Adipocyte (in vitro differentiated cells): ENCODE measurements around the gene VSTM2L.
"Not testable (repeated sequence)": the region's sequence is repeated elsewhere in the genome, so short reads cannot be mapped to it uniquely, and the experiment has no call there.

Source experiments
- DNase-seq: peaks from one replicate; pipeline ENCODE4 v3.0.0-alpha.2; 2015; ENCODE audit warnings: low read depth
- H3K27me3 ChIP-seq: replicated peaks from 2 replicates; pipeline ENCODE4 v1.7.0; 2013; ENCODE audit warnings: mild to moderate bottlenecking, low read length, moderate library complexity; ENCODE audit not compliant: control insufficient read depth, insufficient read depth
- H3K36me3 ChIP-seq: 2 replicates; pipeline ENCODE4 v1.7.0; 2013; ENCODE audit warnings: low read length, mild to moderate bottlenecking, moderate library complexity; ENCODE audit not compliant: control insufficient read depth, insufficient read depth, severe bottlenecking
- H3K4me1 ChIP-seq: 2 replicates; pipeline ENCODE4 v1.7.0; 2013; ENCODE audit warnings: mild to moderate bottlenecking, low read length, moderate library complexity; ENCODE audit not compliant: control insufficient read depth, insufficient read depth
- H3K4me3 ChIP-seq: 2 replicates; pipeline ENCODE4 v1.7.0; 2013; ENCODE audit warnings: mild to moderate bottlenecking, low read length, moderate library complexity
- H3K9ac ChIP-seq: 2 replicates; pipeline ENCODE4 v1.7.0; 2013; ENCODE audit warnings: mild to moderate bottlenecking, low read length, moderate library complexity
- H3K9me3 ChIP-seq: 2 replicates; pipeline ENCODE4 v1.7.0; 2013; ENCODE audit warnings: mild to moderate bottlenecking, low read length, moderate library complexity; ENCODE audit not compliant: control insufficient read depth

Gene VSTM2L

DNA sequence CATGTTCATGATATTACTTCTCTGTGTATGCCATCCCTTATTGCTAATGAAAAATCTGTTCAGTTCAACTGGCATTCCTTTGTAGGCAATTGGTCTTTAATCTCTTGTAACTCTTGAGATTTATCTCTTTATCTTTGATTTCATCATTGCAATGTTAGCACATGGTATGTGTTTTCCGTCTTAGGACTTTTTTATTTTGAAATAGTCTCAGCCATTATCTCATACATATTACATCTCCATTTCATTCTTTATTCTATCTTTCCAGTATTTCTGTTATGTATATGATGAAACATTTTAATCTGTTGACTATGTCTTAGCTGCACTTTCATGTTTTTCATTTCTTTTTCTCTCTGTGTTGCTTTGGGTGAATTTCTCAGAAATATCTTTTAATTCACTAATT is 58.1 kb downstream of the VSTM2L start:
- Histone ChIP-seq H3K27me3 (peaks cover 16% of the 10 kb centered on the region), H3K4me1 (no peaks in the 10 kb centered on the region), H3K9ac (no peak overlapping the region), H3K4me3 (no peak overlapping the region), H3K36me3 (no peaks in the 10 kb centered on the region), H3K9me3 (peaks cover 38% of the 10 kb centered on the region)
- DNase-seq = no peak

DNA sequence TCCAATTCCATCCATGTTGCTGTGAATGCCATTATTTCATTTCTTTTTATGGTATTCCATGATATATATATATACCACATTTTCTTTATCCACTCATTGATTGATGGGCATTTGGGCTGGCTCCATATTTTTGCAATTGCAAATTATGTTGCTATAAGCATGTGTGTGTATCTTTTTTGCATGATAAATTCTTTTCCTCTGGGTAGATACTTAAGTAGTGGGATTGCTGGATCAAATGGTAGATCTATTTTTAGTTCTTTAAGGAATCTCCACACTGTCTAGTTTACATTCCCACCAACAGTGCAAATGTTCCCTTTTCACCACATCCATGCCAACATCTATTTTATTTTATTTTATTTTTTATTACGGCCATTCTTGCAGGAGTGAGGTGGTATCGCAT is 60.6 kb downstream of the VSTM2L start:
- not testable (repeated sequence) for H3K4me1 ChIP-seq, H3K9ac ChIP-seq, H3K36me3 ChIP-seq, DNase-seq, H3K27me3 ChIP-seq, H3K4me3 ChIP-seq
- peaks cover 44% of the 10 kb centered on the region for H3K9me3 ChIP-seq

DNA sequence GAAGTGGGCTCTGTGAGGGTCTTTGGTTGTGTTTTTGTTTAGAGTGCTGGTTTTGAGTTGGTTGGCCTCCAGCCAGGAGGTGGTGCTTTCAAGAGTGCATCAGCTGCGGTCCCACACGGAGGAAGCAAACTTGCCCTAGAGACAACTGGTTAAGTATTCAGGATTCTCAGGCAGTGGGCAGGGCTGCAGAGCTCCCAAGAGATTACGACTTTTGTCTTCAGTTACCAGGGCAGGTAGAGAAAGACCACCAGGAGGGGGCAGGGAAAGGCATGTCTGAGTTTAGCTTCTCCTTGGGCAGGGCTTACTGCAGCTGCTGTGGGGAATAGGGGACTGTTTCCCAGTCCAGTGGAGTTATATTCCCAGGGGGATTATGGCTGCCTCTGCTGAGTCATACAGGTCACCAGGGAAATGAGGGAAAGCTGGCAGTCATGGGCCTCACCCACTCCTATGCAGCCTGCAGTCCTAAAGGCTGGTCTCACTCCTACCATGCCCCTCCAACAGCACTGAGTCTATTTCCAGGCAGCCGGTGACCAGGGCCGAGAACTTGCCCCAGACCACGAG is 66.0 kb downstream of the VSTM2L start:
- H3K9me3 ChIP-seq = peaks cover 21% of the 10 kb centered on the region
- H3K36me3 ChIP-seq = no peaks in the 10 kb centered on the region
- peaks cover 5% of the 10 kb centered on the region for H3K4me1 ChIP-seq
- DNase-seq = no peak
- no peak overlapping the region for H3K9ac ChIP-seq
- no peaks in the 10 kb centered on the region for H3K27me3 ChIP-seq
- no peak overlapping the region for H3K4me3 ChIP-seq

DNA sequence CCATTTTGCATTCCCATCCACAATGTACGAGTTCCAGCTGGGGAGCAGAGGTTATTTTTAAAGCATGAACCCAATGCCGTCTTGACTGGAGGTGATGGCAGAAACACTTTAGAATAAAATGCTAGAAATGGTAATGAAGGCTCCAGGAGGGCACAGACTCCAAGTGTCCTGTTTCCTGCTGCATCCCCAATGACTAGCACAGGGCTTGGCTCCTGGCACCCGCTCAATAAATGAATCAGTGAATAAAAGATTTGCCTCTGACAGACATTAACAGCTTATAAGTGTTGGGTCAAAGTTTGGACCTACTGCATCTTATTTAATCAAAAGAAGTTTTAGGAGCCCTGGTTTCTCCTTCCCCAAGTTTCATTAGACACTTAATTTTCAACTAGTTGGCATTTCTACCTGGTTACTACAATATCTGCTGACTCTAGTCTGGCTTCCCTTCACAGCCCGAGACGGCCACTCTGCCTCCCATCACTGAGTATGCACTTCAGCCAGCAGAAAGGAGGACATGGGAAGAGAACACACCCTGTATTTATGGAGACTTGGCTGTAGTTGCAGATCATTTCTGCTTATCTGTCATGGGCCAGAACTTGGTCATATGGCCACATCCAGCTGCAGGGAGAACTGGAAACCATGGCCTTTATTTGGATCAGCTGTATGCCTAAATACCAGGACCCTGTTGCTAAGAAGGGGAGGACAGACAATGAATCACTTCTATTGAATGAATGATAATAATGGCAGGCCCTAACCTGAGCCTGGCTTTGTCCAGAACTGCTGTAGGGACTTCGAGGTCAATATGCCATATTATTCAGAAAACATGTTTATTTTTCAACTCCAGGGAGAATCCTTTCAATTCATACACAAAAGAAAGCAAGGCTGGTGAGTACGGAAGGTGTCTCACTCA is 67.3 kb downstream of the VSTM2L start:
- Histone ChIP-seq H3K4me1 (peaks cover 5% of the 10 kb centered on the region), H3K27me3 (no peaks in the 10 kb centered on the region), H3K36me3 (no peaks in the 10 kb centered on the region), H3K9ac (no peak overlapping the region), H3K4me3 (no peak overlapping the region), H3K9me3 (peaks cover 15% of the 10 kb centered on the region)
- DNase-seq = no peak

DNA sequence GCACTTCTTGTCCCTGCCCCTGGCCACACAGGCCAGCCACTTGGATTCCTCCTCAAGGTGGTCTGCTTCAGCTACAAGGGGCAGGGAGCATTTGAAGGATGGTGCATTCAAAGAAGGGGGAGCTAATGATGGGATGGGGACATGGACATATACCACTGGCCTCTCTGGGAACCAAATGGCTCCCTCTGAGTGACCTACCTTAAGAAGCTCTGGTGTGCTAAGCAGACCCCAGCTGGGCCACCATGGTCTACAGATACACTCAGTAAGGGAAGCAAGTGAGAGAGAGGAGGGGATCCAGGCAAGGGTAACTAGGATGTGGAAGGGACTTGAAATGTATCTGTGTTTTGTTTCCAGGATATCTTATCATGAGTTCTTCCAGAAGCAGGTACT is 67.9 kb downstream of the VSTM2L start:
- Histone ChIP-seq H3K4me1 (peaks cover 5% of the 10 kb centered on the region), H3K9ac (no peak overlapping the region), H3K9me3 (peaks cover 15% of the 10 kb centered on the region), H3K36me3 (no peaks in the 10 kb centered on the region), H3K27me3 (no peaks in the 10 kb centered on the region), H3K4me3 (no peak overlapping the region)
- no peak for DNase-seq

DNA sequence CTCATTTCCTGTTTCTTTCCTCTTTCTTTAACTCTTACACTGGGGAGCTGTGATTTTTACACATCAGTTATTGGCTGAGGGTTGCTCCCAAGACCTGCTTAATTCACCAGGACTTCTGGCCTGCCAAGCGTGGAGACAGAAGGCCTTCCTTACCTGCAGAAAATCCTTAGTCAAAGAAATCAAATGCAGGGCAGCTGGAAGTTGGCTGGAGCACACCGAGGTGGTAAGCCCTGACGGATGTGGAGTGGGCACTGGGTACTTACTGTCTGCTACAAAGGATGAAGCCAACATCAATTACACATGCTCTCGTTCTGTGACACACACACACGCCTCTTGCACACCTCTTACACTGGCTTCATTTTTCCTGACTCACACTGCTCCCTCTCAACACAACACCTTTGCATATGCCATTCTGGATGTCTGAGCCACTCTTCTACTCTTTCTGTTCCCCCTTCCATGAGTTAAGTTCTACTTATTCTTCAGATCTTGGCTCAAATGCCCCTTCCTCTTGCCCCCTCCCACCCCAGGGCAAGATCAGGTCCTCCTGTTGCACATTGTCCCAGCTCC is 68.7 kb downstream of the VSTM2L start:
- DNase-seq = no peak
- no peaks in the 10 kb centered on the region for H3K27me3 ChIP-seq
- H3K4me1 ChIP-seq = peaks cover 5% of the 10 kb centered on the region
- H3K4me3 ChIP-seq = no peak overlapping the region
- no peaks in the 10 kb centered on the region for H3K36me3 ChIP-seq
- peaks cover 15% of the 10 kb centered on the region for H3K9me3 ChIP-seq
- no peak overlapping the region for H3K9ac ChIP-seq

DNA sequence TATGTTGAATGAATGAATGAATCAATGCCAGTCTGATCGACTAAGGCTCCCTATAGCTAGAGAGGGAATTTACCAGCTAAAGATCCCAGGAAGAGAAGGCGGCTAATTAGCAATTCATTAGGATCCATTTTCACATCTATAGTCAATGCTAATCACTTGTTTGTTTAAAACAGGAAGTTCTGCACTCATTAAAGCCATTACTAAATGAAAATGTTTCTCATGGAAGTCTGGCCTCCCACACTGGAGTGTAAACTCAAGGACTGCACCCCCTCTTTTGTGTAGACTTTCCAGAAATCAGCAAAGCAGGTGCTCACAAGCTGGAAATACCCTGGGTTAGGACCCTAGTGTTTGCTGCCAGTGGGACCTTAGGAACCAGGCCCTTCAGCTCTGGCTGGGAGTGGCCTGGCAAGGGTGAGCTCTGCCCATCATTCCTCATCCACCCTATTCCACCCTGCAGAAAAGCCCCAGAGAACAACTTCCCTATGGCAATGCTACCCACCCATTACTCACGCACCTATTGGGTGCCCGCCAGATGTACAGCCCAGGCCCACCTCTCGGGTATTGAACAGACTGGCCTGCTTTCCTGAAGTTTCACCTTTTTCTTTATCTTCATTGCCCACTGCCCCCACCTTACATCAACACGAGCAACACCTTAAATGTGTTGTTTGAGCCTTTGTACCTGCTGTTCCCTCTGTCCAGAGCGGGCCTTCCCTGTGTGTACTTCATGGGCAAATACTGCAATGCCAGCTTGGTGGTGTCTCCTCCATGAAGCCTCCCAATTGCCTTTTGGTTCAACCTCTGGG is 69.5 kb downstream of the VSTM2L start:
- Histone ChIP-seq H3K9ac (no peak overlapping the region), H3K36me3 (no peaks in the 10 kb centered on the region)

DNA sequence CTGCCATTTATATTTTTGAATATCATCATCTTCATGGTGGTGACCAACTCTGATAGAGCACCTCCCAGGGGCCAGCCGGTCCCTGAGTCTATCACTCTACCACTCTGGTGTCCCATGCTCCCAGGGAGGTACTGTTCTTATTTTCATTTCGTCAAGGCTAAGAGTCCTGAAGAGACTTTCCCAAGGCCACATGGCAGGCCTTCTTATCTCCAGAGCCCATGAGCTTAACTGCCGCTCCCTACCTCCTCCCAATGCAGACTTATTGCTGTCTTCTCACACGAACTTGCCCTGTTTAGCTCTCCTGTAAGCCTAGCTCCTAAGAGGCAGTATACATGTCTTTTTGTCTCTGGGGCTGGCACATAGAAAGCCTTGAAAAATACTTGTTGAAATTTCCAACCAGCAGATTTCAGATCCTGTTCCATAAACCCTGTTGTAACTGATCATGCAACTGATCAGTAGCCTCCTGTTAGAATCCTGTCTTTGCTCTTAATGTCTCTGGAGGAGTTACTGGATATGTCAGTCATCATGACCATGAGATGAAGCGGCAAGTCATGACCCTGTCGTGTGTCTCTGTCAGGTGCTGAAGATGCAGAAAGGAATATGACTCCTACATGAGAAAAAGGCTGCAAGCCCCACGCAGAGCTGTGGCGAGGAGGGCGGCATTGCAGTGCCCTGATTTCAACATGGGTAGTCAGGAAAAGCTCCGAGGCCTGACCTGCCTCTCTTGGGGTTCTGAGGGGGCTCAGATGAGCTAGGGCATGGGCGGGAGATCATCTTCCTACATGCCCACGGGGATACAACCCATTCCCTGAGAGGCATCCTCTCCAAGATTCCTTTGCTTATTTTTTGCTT is 70.4 kb downstream of the VSTM2L start:
- DNase-seq = no peak
- H3K9me3 ChIP-seq = no peaks in the 10 kb centered on the region
- H3K4me1 ChIP-seq = peaks cover 5% of the 10 kb centered on the region
- H3K27me3 ChIP-seq = no peaks in the 10 kb centered on the region
- H3K9ac ChIP-seq = no peak overlapping the region
- H3K36me3 ChIP-seq = no peaks in the 10 kb centered on the region
- H3K4me3 ChIP-seq = no peak overlapping the region

More for the DNA sequence above, 69.5 kb downstream of the VSTM2L start:
- DNase-seq = no peak
- Histone ChIP-seq H3K4me1 (peaks cover 5% of the 10 kb centered on the region), H3K27me3 (no peaks in the 10 kb centered on the region), H3K9me3 (peaks cover 7% of the 10 kb centered on the region), H3K4me3 (no peak overlapping the region)

DNA sequence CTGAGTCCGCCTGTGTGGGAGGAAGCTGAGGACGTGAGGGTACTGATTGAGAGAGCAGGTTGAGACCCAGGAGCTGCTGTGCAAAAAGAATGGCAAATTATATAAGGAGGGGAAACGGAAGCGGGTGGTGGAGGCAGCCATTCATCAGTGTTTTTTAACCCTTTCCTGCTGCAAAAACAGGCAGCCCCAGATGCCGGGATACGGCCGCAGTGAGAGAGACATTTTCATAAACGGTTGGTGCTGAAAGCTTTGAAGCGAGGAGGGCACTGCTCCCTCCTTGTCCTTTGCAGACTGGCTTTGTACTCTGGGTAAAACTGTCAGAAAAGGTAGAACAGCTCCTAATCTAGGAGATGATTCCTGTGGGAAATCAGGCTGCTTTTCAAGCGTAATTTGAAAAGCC is 74.0 kb downstream of the VSTM2L start:
- Histone ChIP-seq H3K9ac (no peak overlapping the region), H3K27me3 (no peaks in the 10 kb centered on the region), H3K36me3 (peaks cover 6% of the 10 kb centered on the region), H3K4me1 (no peaks in the 10 kb centered on the region), H3K9me3 (no peaks in the 10 kb centered on the region), H3K4me3 (no peak overlapping the region)
- DNase-seq = no peak

DNA sequence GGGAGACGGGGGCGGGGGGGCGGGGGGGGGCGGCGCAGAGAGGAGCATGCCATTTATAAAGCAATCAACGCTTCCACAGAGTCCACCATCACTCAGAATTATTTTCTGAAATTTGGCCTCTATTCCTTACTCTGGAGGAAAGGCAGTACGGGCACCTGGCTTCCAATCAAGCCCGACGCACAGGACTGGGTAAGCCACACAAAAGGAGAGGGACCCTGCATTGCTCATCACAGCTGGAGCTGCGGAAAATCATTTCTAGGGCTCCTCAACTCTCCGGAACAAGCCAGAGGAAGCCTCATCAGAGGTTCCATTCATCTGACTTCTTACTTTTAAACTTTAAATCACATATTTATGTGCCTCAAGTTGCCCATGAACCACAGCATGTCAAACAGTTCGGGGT is 74.4 kb downstream of the VSTM2L start:
- Histone ChIP-seq H3K36me3 (peaks cover 6% of the 10 kb centered on the region), H3K9ac (no peak overlapping the region), H3K9me3 (no peaks in the 10 kb centered on the region), H3K4me3 (no peak overlapping the region), H3K4me1 (no peaks in the 10 kb centered on the region), H3K27me3 (no peaks in the 10 kb centered on the region)
- no peak for DNase-seq
